Fibroblast of pulmonary artery (primary cell): ENCODE measurements around the gene DDX24.

ENCODE experiments used
- DNase-seq: peaks from one replicate; pipeline ENCODE4 v3.0.0-alpha.2; 2010; ENCODE audit warnings: low read depth
- H3K4me3 ChIP-seq: replicated peaks from 2 replicates; pipeline ENCODE4 v1.5.1; 2011; ENCODE audit warnings: low read depth, mild to moderate bottlenecking, control low read depth, low read length, moderate library complexity
- TF ChIP-seq, protein P1 (sequence below): IDR thresholded peaks from 2 replicates; pipeline ENCODE4 v1.5.1; 2011; ENCODE audit warnings: mild to moderate bottlenecking, control low read depth, low read length, inconsistent platforms; ENCODE audit errors: missing control alignments

DDX24 gene

GRCh38 chr14:94029265-94029664 lies 51.7 kb downstream of the DDX24 start:
- no peak for DNase-seq
- TF ChIP-seq, protein P1, sequence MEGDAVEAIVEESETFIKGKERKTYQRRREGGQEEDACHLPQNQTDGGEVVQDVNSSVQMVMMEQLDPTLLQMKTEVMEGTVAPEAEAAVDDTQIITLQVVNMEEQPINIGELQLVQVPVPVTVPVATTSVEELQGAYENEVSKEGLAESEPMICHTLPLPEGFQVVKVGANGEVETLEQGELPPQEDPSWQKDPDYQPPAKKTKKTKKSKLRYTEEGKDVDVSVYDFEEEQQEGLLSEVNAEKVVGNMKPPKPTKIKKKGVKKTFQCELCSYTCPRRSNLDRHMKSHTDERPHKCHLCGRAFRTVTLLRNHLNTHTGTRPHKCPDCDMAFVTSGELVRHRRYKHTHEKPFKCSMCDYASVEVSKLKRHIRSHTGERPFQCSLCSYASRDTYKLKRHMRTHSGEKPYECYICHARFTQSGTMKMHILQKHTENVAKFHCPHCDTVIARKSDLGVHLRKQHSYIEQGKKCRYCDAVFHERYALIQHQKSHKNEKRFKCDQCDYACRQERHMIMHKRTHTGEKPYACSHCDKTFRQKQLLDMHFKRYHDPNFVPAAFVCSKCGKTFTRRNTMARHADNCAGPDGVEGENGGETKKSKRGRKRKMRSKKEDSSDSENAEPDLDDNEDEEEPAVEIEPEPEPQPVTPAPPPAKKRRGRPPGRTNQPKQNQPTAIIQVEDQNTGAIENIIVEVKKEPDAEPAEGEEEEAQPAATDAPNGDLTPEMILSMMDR = no peak
- H3K4me3 ChIP-seq = no peak overlapping the region

DNA sequence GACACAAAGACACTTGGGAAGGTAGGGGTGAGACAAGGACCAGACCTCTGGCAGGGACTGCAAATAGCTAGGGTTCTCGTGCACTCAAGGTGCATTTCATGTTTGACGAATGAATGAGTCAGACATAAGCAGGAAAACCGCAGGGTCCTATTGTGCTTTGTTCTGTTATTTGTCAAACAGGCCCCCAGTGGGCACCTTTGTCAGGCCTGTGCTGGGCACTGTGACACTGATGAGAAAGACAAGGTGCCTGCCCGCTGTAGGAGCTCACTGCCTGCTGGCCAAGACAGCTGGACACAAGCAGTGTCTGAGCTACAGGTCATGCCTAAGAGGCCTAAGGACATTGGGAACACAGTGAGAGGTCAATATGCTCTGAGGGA lies 52.6 kb downstream of the DDX24 start:
- peak; percentile 31 for DNase-seq
- H3K4me3 ChIP-seq = no peak overlapping the region
- TF ChIP-seq, protein P1 = no peak

DNA sequence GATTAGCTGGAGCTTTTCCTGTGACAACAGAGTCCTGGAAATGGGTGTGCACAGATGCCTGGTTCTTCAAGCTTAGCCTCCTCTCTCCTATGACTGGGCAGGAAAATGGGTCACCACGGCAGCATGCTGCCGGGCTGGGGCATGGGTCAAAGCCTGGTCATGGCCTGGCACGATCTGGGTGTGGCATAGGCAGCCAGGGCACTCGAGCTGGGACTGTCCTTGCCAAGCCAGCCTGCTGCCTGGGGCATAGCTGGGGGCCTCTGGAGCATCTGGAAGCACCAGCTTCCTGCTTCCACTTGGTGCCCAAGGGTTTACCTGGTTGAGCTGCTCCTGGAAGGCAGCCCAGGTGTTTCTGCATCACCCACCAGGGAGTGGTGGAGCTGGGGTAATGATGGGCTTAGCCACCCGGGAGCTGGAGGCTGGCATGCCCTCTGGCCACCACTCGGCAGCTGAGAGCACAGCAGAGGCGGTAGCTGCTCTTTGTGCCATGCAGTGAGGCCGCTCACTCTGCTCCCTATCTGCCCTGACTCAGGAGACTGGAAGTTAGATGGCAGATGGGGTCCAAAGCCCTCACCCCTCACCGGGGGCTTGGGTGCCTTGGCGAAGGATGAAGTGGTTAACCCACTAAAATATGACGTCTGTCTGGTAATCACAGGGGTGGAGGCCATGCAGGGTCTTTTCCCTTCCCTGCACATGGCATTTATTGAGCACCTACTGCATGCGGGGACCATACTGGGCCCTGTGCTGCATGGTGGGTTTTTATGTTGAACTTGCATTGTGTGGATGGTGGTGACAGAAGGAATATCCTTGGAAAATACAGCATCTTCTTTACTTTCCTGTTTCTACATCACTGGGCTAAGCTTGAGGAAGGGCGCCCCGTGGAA lies 53.2 kb downstream of the DDX24 start:
- no peak overlapping the region for H3K4me3 ChIP-seq
- DNase-seq = no peak
- TF ChIP-seq, protein P1 = no peak

- no peak for DNase-seq
- H3K4me3 ChIP-seq = peak overlapping the region; percentile 61
- TF ChIP-seq, protein P1 = no peak
Observed at GRCh38 chr14:94026889-94027469, 54.0 kb downstream of the DDX24 start.

GRCh38 chr14:94026173-94026888 lies 54.7 kb downstream of the DDX24 start, which contains the start of gene OTUB2:
OTUB2 (plus strand) TSS chr14:94026340; CDS start chr14:94026538, 198 bp downstream.
- TF ChIP-seq, protein P1 = no peak
- DNase-seq = peak; percentile 99
- H3K4me3 ChIP-seq = peak within 1 kb of the TSS; percentile 61

- no peak overlapping the region for H3K4me3 ChIP-seq
- TF ChIP-seq, protein P1 = no peak
- DNase-seq = no peak
Observed at GRCh38 chr14:94025720-94026119, 55.3 kb downstream of the DDX24 start.
